NCI-H146 treated with DMSO at 0.1 percent for 48 hours (cell line): ENCODE measurements around the gene S100Z.
"Not testable (repeated sequence)": the region's sequence is repeated elsewhere in the genome, so short reads cannot be mapped to it uniquely, and the experiment has no call there.

ENCODE experiments used
- DNase-seq: peaks from one replicate; lab custom pipeline; 2025; ENCODE audit not compliant: unreplicated experiment; lab: John Stamatoyannopoulos, UW

The S100Z gene

GRCh38 chr5:76945238-76945637, 95.4 kb downstream of the S100Z start:
- not testable (repeated sequence) for DNase-seq

GRCh38 chr5:76946090-76946489, 96.3 kb downstream of the S100Z start:
- no peak for DNase-seq

GRCh38 chr5:76947082-76947503, 97.3 kb downstream of the S100Z start:
- no peak for DNase-seq

GRCh38 chr5:76952795-76953536, 103.2 kb downstream of the S100Z start, which contains the start of gene CRHBP:
TSS of gene CRHBP (plus strand) at chr5:76953045. CDS start at chr5:76953135, 90 bp downstream.
- no peak for DNase-seq

- DNase-seq, result no peak
Observed at GRCh38 chr5:76953551-76954382, 104.0 kb downstream of the S100Z start.

GRCh38 chr5:76954383-76954763, 104.6 kb downstream of the S100Z start:
- no peak for DNase-seq

- DNase-seq, result no peak
Observed at GRCh38 chr5:76956033-76956432, 106.2 kb downstream of the S100Z start.

DNA sequence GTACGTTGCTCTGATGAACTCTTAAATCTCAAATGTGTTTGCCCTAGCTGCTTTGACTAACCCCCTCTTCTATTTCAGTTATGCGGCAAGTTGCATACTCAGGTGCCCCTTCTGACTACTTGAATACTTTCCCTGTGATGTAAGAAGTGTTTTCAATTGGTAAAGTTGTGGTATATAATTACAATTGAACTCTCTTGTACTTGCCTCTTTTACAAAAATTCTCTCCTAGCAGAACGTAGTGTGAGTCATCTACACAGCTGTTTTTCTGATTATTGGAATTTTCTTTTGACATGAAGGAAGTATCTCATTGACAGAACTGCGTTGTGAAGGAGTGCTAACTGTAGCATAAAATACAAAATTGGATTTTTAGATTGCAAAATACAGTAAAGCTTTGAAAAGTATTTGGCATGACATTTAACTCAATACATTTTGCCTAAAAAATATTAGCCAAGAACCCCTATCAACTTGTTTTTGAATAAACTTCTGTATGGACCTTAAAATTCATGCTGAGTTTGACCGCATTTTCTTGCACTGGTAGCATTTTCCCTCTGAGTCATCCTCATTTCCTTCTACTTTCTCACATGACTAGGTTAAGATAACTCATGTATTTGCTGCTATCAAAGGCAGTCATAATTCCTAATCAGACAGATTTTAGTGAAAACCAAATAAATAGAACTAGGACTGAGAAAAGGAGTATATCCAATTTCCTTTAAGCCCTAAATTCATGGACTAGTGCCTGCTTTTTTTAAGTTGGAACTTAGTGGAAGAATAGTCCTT, 109.4 kb downstream of the S100Z start:
- DNase-seq, result no peak

- no peak for DNase-seq
Observed at GRCh38 chr5:76960004-76960625, 110.3 kb downstream of the S100Z start.

DNA sequence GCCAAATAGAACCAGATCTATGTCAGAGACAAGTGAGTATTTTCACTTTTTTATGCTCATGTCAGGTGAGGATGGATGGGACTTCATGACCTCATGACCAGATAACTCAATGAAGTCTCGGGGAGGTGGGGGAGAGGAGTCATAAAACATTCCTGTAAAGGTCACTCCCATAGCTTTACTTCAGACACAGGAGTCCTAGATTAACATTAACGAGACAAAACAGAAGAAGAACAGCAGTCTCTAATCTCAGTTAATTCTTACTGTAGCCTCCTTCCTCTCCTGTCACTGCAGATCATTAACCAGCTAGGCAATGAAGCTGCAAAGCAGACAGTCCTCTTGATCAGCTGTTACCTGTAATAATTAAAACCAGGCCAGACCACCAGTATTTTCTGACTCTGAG, 114.2 kb downstream of the S100Z start:
- no peak for DNase-seq
